K562 (cell line): ENCODE measurements around the gene FAM174C. TPM values are rescaled to one million over a fixed set of nuclear protein-coding genes. Genes with fewer than 3 reads are reported as not detected.

Experiments used
- KHSRP ChIP-seq: fragments of 450-650 bp; IDR thresholded peaks from 2 replicates; pipeline ENCODE4 v1.6.1; 2017
- MCM3 ChIP-seq: fragments of 450-650 bp; IDR thresholded peaks from 2 replicates; pipeline ENCODE4 v1.6.1; 2016
- MEIS2 ChIP-seq: fragments of 450-650 bp; IDR thresholded peaks from 2 replicates; pipeline ENCODE4 v1.6.1; 2014; ENCODE audit warnings: mild to moderate bottlenecking; ENCODE audit not compliant: partially characterized antibody
- MYC ChIP-seq, 2 experiments: fragments of 250-450 bp in 1 of 2; sonication (Bioruptor Pico) in 1 of 2; IDR thresholded peaks; 2 replicates each; pipeline versions ENCODE4 v1.5.1 to v1.6.1; 2012 to 2021; ENCODE audit warnings: low read depth in 2 of 2, borderline replicate concordance in 1 of 2, improper control_type of control experiment in 1 of 2, low read length in 1 of 2, mild to moderate bottlenecking in 1 of 2, moderate library complexity in 1 of 2
- ZNF165 ChIP-seq: fragments of 250-450 bp; sonication (Bioruptor Pico); IDR thresholded peaks from 2 replicates; pipeline ENCODE4 v1.4.0; 2020; ENCODE audit warnings: borderline replicate concordance
- ZNF24 ChIP-seq: fragments of 450-650 bp; IDR thresholded peaks from 2 replicates; pipeline ENCODE4 v1.6.1; 2016
- ZNF644 ChIP-seq: fragments of 200-800 bp; sonication (Bioruptor generic); IDR thresholded peaks from 2 replicates; pipeline ENCODE4 v1.6.1; 2016; ENCODE audit warnings: low read depth, missing genetic modification characterization, missing compliant biosample characterization
- polyA plus RNA-seq, 8 experiments: library from polyadenylated mRNA; depleted of rRNA in 4 of 8; stranded (reverse) in 5 of 8; unstranded in 3 of 8; fragments of >200 nt; fragmentation: Nextera tagmentation in 2 of 8; fragmentation: Illumina TruSeq in 1 of 8; extraction: Ambion mirVana in 2 of 8; extraction: Trizol in 1 of 8; gene quantifications; 2 replicates each; pipeline versions ENCODE4 v1.2.1 to v1.2.3, GENCODE V29; 2011 to 2014; ENCODE audit warnings: inconsistent platforms in 1 of 8, missing spikeins in 1 of 8
- total RNA-seq, 7 experiments: library from RNA; depleted of rRNA in 6 of 7; stranded (reverse); fragments of >200 nt in 6 of 7; fragmentation: Illumina TruSeq in 2 of 7; extraction: Trizol in 2 of 7; gene quantifications; 2 replicates each; pipeline versions ENCODE4 v1.2.1 to v1.2.3, GENCODE V29; 2011 to 2021; ENCODE audit warnings: low replicate concordance in 1 of 7
- TF ChIP-seq, protein P1 (sequence below), 2 experiments: fragments of 450-650 bp in 1 of 2; IDR thresholded peaks; 2 replicates each; pipeline ENCODE4 v1.6.1; 2011 to 2017; ENCODE audit warnings: low read depth in 2 of 2, antibody characterized with exemption in 1 of 2, borderline replicate concordance in 1 of 2, low read length in 1 of 2, mild to moderate bottlenecking in 1 of 2, mixed read lengths in 1 of 2; ENCODE audit not compliant: control insufficient read depth in 1 of 2
- TF ChIP-seq, protein P2 (sequence below): fragments of 150-350 bp; conservative IDR thresholded peaks from 2 replicates; pipeline ENCODE4 v1.6.1; 2014; ENCODE audit warnings: low read length
- TF ChIP-seq, protein P3 (sequence below): fragments of 250-450 bp; sonication (Bioruptor Pico); IDR thresholded peaks from 2 replicates; pipeline ENCODE4 v1.9.0; 2021; ENCODE audit warnings: mild to moderate bottlenecking, inconsistent platforms
- TF ChIP-seq, protein P4 (sequence below): IDR thresholded peaks from 3 replicates; pipeline ENCODE4 v1.6.1; 2011; ENCODE audit warnings: borderline replicate concordance, mild to moderate bottlenecking, moderate library complexity; ENCODE audit not compliant: insufficient read length; ENCODE audit errors: extremely low read depth
- TF ChIP-seq, protein P5 (sequence below): sonication (generic); formaldehyde crosslinking; IDR thresholded peaks from 2 replicates; pipeline ENCODE4 v1.9.0; 2022; ENCODE audit warnings: mild to moderate bottlenecking, missing genetic modification reagents

FAM174C gene
- total and polyA plus RNA-seq, 9 of the 15 experiments (the other 6 are each of a cell fraction or from before 2014, with no cell fraction given), result 0.66 to 89.6 (median 20.3) TPM

DNA sequence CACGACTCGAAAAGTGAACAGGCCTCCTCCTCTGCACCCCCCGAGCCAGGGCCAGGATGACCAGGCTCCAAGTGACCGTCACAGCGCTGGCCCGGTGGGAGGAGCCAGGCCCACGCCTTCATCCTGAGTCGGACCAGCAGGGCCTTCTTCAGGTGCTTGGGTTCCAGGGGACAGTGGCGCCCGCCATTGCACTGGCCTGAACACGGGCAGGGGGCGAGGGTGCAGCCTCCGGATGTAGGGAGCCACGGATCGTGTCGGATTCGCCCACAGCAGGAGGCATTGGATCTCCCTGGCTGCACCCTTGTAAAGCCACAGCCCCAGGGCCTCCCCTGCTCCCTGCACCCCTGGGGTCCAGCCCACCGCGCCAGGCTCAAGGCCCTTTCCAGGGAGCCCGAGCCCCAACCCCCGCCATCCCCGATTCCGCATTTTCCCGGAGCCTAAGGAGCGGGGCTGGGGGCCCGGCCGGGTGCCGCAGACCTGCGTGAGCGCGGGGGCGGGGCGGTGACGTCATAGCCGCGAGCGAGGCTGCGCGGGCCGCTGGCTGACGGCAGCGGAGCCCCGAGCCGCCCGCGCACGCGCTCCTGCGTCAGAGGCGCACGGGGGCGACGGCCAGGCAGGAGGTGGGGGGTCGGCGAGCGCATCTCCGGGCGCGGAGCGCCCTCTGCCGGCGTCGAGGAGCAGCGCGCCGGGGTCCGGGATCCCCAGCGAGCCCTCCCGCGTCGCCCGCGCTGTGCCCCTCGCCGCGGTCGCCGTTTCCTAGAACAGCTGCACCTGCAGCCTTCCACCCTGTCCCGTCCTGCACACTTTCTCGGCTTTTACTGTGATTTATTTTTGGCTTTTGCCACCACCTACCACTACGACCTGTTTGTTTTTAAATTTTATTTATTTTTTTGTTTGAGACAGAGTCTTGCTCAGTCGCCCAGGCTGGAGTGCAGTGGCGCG lies 35.3 kb upstream of the FAM174C start (continued):
- TF ChIP-seq, protein P1, sequence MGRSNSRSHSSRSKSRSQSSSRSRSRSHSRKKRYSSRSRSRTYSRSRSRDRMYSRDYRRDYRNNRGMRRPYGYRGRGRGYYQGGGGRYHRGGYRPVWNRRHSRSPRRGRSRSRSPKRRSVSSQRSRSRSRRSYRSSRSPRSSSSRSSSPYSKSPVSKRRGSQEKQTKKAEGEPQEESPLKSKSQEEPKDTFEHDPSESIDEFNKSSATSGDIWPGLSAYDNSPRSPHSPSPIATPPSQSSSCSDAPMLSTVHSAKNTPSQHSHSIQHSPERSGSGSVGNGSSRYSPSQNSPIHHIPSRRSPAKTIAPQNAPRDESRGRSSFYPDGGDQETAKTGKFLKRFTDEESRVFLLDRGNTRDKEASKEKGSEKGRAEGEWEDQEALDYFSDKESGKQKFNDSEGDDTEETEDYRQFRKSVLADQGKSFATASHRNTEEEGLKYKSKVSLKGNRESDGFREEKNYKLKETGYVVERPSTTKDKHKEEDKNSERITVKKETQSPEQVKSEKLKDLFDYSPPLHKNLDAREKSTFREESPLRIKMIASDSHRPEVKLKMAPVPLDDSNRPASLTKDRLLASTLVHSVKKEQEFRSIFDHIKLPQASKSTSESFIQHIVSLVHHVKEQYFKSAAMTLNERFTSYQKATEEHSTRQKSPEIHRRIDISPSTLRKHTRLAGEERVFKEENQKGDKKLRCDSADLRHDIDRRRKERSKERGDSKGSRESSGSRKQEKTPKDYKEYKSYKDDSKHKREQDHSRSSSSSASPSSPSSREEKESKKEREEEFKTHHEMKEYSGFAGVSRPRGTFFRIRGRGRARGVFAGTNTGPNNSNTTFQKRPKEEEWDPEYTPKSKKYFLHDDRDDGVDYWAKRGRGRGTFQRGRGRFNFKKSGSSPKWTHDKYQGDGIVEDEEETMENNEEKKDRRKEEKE (IDR thresholded peaks at IDR 0.05; ENCODE audit: borderline replicate concordance in 1 of 2, control insufficient read depth in 1 of 2, low read depth in 2 of 2, low read length in 1 of 2), result no peak
- TF ChIP-seq ZNF644 (tag) (no peak), MEIS2 (peak; percentile 89), ZNF24 (0 out of 2 replicates have a peak, but pooled peaks have one; percentile 18), MYC (IDR thresholded peaks at IDR 0.05; ENCODE audit: low read depth, low read length) (peak; percentile 79), MYC (CRISPR knock-in tag; IDR thresholded peaks at IDR 0.05; ENCODE audit: borderline replicate concordance, low read depth) (peak; percentile 86), ZNF165 (CRISPR knock-in tag) (peak; percentile 74; the same call in 1 of the 2 replicates), KHSRP (peak; percentile 60; the same call in 1 of the 2 replicates), MCM3 (no peak)
- TF ChIP-seq, protein P2, sequence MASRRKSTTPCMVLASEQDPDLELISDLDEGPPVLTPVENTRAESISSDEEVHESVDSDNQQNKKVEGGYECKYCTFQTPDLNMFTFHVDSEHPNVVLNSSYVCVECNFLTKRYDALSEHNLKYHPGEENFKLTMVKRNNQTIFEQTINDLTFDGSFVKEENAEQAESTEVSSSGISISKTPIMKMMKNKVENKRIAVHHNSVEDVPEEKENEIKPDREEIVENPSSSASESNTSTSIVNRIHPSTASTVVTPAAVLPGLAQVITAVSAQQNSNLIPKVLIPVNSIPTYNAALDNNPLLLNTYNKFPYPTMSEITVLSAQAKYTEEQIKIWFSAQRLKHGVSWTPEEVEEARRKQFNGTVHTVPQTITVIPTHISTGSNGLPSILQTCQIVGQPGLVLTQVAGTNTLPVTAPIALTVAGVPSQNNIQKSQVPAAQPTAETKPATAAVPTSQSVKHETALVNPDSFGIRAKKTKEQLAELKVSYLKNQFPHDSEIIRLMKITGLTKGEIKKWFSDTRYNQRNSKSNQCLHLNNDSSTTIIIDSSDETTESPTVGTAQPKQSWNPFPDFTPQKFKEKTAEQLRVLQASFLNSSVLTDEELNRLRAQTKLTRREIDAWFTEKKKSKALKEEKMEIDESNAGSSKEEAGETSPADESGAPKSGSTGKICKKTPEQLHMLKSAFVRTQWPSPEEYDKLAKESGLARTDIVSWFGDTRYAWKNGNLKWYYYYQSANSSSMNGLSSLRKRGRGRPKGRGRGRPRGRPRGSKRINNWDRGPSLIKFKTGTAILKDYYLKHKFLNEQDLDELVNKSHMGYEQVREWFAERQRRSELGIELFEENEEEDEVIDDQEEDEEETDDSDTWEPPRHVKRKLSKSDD, result no peak
- TF ChIP-seq, protein P3, sequence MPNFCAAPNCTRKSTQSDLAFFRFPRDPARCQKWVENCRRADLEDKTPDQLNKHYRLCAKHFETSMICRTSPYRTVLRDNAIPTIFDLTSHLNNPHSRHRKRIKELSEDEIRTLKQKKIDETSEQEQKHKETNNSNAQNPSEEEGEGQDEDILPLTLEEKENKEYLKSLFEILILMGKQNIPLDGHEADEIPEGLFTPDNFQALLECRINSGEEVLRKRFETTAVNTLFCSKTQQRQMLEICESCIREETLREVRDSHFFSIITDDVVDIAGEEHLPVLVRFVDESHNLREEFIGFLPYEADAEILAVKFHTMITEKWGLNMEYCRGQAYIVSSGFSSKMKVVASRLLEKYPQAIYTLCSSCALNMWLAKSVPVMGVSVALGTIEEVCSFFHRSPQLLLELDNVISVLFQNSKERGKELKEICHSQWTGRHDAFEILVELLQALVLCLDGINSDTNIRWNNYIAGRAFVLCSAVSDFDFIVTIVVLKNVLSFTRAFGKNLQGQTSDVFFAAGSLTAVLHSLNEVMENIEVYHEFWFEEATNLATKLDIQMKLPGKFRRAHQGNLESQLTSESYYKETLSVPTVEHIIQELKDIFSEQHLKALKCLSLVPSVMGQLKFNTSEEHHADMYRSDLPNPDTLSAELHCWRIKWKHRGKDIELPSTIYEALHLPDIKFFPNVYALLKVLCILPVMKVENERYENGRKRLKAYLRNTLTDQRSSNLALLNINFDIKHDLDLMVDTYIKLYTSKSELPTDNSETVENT (CRISPR knock-in tag), result peak; percentile 92
- TF ChIP-seq, protein P4, sequence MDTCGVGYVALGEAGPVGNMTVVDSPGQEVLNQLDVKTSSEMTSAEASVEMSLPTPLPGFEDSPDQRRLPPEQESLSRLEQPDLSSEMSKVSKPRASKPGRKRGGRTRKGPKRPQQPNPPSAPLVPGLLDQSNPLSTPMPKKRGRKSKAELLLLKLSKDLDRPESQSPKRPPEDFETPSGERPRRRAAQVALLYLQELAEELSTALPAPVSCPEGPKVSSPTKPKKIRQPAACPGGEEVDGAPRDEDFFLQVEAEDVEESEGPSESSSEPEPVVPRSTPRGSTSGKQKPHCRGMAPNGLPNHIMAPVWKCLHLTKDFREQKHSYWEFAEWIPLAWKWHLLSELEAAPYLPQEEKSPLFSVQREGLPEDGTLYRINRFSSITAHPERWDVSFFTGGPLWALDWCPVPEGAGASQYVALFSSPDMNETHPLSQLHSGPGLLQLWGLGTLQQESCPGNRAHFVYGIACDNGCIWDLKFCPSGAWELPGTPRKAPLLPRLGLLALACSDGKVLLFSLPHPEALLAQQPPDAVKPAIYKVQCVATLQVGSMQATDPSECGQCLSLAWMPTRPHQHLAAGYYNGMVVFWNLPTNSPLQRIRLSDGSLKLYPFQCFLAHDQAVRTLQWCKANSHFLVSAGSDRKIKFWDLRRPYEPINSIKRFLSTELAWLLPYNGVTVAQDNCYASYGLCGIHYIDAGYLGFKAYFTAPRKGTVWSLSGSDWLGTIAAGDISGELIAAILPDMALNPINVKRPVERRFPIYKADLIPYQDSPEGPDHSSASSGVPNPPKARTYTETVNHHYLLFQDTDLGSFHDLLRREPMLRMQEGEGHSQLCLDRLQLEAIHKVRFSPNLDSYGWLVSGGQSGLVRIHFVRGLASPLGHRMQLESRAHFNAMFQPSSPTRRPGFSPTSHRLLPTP, result no peak
- TF ChIP-seq, protein P5, sequence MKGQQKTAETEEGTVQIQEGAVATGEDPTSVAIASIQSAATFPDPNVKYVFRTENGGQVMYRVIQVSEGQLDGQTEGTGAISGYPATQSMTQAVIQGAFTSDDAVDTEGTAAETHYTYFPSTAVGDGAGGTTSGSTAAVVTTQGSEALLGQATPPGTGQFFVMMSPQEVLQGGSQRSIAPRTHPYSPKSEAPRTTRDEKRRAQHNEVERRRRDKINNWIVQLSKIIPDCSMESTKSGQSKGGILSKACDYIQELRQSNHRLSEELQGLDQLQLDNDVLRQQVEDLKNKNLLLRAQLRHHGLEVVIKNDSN, result no peak
